ENCODE data around the gene TOM1L2. TPM values are rescaled to one million over a fixed set of nuclear protein-coding genes. Genes with fewer than 3 reads are reported as not detected.

The TOM1L2 gene
- total and polyA plus RNA-seq, 2 experiments from 2014 or later, result 25.5 to 31.0 TPM

- H3K9me3 ChIP-seq (ENCODE audit: low read depth), result no peaks in the 10 kb centered on the region
- no peaks in the 10 kb centered on the region for H3K36me3 ChIP-seq (ENCODE audit: low read depth)
- TF ChIP-seq EZH2phosphoT487 (IDR thresholded peaks at IDR 0.05; ENCODE audit: insufficient read depth, low read depth), result no peak
- TF ChIP-seq EZH2 (IDR thresholded peaks at IDR 0.05; ENCODE audit: insufficient read depth, poor library complexity, severe bottlenecking), result no peak
- peaks cover 91% of the 10 kb centered on the region for H3K79me2 ChIP-seq (ENCODE audit: insufficient read depth)
- WGBS, 2 experiments (ENCODE audit: low coverage in 1 of 2, low lambda C conversion rate in 2 of 2, missing lambda C conversion rate in 2 of 2), result 59 to 69% methylated on average over 2 of the region's 2 CpGs
- no peak overlapping the region for H2AFZ ChIP-seq
- H3K4me2 ChIP-seq (ENCODE audit: unreplicated experiment), result peak overlapping the region; percentile 13
- peaks cover 29% of the 10 kb centered on the region for H3F3A ChIP-seq (ENCODE audit: insufficient read depth)
- in situ Hi-C loops (cut with MboI), result no loop called here
- H3K9ac ChIP-seq, result no peak overlapping the region
- H3K4me1 ChIP-seq (ENCODE audit: insufficient read depth), result peaks cover 45% of the 10 kb centered on the region
- H3K4me3 ChIP-seq, result no peak overlapping the region
- no peaks in the 10 kb centered on the region for H3K9me2 ChIP-seq (ENCODE audit: insufficient read depth)
- H3K27me3 ChIP-seq (replicated peaks; ENCODE audit: insufficient read depth), result no peaks in the 10 kb centered on the region
- DNase-seq, result peak; percentile 40
- H4K20me1 ChIP-seq (ENCODE audit: insufficient read depth), result no peaks in the 10 kb centered on the region
- peak overlapping the region; percentile 72; the same call in 1 of the 2 replicates for H3K27ac ChIP-seq
These were observed 42.4 kb downstream of the TOM1L2 start for GRCh38 chr17:17929655-17930380.

GRCh38 chr17:17928398-17929287 is 43.6 kb downstream of the TOM1L2 start:
- 37 to 40% methylated on average over 12 of the region's 12 CpGs for WGBS, 2 experiments (ENCODE audit: low coverage in 1 of 2, low lambda C conversion rate in 2 of 2, missing lambda C conversion rate in 2 of 2)
- Histone ChIP-seq H3K4me2 (ENCODE audit: unreplicated experiment) (peak overlapping the region; percentile 47), H3K9ac (peak overlapping the region; percentile 55), H3K27me3 (replicated peaks; ENCODE audit: insufficient read depth) (no peaks in the 10 kb centered on the region), H3F3A (ENCODE audit: insufficient read depth) (peaks cover 22% of the 10 kb centered on the region), H3K4me1 (ENCODE audit: insufficient read depth) (peaks cover 43% of the 10 kb centered on the region), H3K9me2 (ENCODE audit: insufficient read depth) (no peaks in the 10 kb centered on the region), H3K27ac (peak overlapping the region; percentile 72), H2AFZ (0 out of 2 replicates have a peak overlapping the region, but pooled peaks have one; percentile 23), H4K20me1 (ENCODE audit: insufficient read depth) (no peaks in the 10 kb centered on the region), H3K4me3 (no peak overlapping the region), H3K79me2 (ENCODE audit: insufficient read depth) (peaks cover 93% of the 10 kb centered on the region), H3K36me3 (ENCODE audit: low read depth) (no peaks in the 10 kb centered on the region), H3K9me3 (ENCODE audit: low read depth) (no peaks in the 10 kb centered on the region)
- in situ Hi-C loops (cut with MboI), result no loop called here
- TF ChIP-seq EZH2 (IDR thresholded peaks at IDR 0.05; ENCODE audit: insufficient read depth, poor library complexity, severe bottlenecking) (no peak), EZH2phosphoT487 (IDR thresholded peaks at IDR 0.05; ENCODE audit: insufficient read depth, low read depth) (no peak)
- DNase-seq, result peak; percentile 54

GRCh38 chr17:17926840-17927449 is 45.3 kb downstream of the TOM1L2 start:
- Histone ChIP-seq H3K9me2 (ENCODE audit: insufficient read depth) (no peaks in the 10 kb centered on the region), H4K20me1 (ENCODE audit: insufficient read depth) (no peaks in the 10 kb centered on the region), H3F3A (ENCODE audit: insufficient read depth) (peaks cover 22% of the 10 kb centered on the region), H3K4me3 (no peak overlapping the region), H3K4me1 (ENCODE audit: insufficient read depth) (peaks cover 55% of the 10 kb centered on the region), H3K4me2 (ENCODE audit: unreplicated experiment) (no peak overlapping the region), H3K27ac (no peak overlapping the region), H3K27me3 (replicated peaks; ENCODE audit: insufficient read depth) (no peaks in the 10 kb centered on the region), H3K9me3 (ENCODE audit: low read depth) (no peaks in the 10 kb centered on the region), H3K9ac (no peak overlapping the region), H3K36me3 (ENCODE audit: low read depth) (no peaks in the 10 kb centered on the region), H2AFZ (no peak overlapping the region), H3K79me2 (ENCODE audit: insufficient read depth) (peaks cover 93% of the 10 kb centered on the region)
- in situ Hi-C loops (cut with MboI), result no loop called here
- DNase-seq, result no peak
- TF ChIP-seq EZH2phosphoT487 (IDR thresholded peaks at IDR 0.05; ENCODE audit: insufficient read depth, low read depth), result no peak
- no peak for TF ChIP-seq EZH2 (IDR thresholded peaks at IDR 0.05; ENCODE audit: insufficient read depth, poor library complexity, severe bottlenecking)
- 85 to 91% methylated on average over 5 of the region's 5 CpGs for WGBS, 2 experiments (ENCODE audit: low coverage in 1 of 2, low lambda C conversion rate in 2 of 2, missing lambda C conversion rate in 2 of 2)

DNA sequence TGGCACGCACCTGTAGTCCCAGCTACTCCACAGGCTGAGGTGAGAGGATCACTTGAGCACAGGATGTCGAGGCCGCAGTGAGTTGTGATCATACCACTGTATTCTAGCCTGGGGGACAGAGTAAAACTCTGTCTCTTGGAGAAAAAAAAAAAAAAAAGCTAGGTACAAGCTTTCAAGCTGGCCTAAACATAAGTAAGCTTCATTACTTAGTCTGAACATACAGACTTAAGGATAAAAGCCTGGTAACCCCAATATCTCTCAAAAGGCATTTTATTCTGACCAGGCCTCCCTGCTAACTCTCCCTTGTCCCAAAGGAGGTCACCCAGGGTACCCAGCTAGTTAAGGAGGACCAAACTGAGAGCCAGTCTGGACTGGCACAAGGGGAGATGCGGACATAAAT is 46.2 kb downstream of the TOM1L2 start:
- H3K4me2 ChIP-seq (ENCODE audit: unreplicated experiment), result no peak overlapping the region
- no peaks in the 10 kb centered on the region for H3K9me2 ChIP-seq (ENCODE audit: insufficient read depth)
- no peak overlapping the region for H2AFZ ChIP-seq
- H4K20me1 ChIP-seq (ENCODE audit: insufficient read depth), result no peaks in the 10 kb centered on the region
- H3K9me3 ChIP-seq (ENCODE audit: low read depth), result no peaks in the 10 kb centered on the region
- H3K9ac ChIP-seq, result no peak overlapping the region
- peaks cover 64% of the 10 kb centered on the region for H3K4me1 ChIP-seq (ENCODE audit: insufficient read depth)
- H3F3A ChIP-seq (ENCODE audit: insufficient read depth), result peaks cover 23% of the 10 kb centered on the region
- no peak for DNase-seq
- H3K79me2 ChIP-seq (ENCODE audit: insufficient read depth), result peaks cover 85% of the 10 kb centered on the region
- no peaks in the 10 kb centered on the region for H3K36me3 ChIP-seq (ENCODE audit: low read depth)
- WGBS, 2 experiments (ENCODE audit: low coverage in 1 of 2, low lambda C conversion rate in 2 of 2, missing lambda C conversion rate in 2 of 2), result 96 to 100% methylated on average over 4 of the region's 4 CpGs
- H3K27me3 ChIP-seq (replicated peaks; ENCODE audit: insufficient read depth), result no peaks in the 10 kb centered on the region
- TF ChIP-seq EZH2phosphoT487 (IDR thresholded peaks at IDR 0.05; ENCODE audit: insufficient read depth, low read depth) (no peak), EZH2 (IDR thresholded peaks at IDR 0.05; ENCODE audit: insufficient read depth, poor library complexity, severe bottlenecking) (no peak)
- no peak overlapping the region for H3K27ac ChIP-seq
- H3K4me3 ChIP-seq, result no peak overlapping the region
- in situ Hi-C loops (cut with MboI), result no loop called here
